PC-9 (cell line): ENCODE data around the gene LRP1B.
"Not testable (repeated sequence)": the region's sequence is repeated elsewhere in the genome, so short reads cannot be mapped to it uniquely, and the experiment has no call there.

ENCODE experiments used
- CTCF ChIP-seq: fragments of 200-600 bp; sonication (generic); conservative IDR thresholded peaks from 2 replicates; pipeline ENCODE4 v1.6.1; 2017; ENCODE audit warnings: mixed run types, antibody characterized with exemption, mild to moderate bottlenecking, moderate library complexity
- EZH2 ChIP-seq: fragments of 200-600 bp; sonication (generic); IDR thresholded peaks from 2 replicates; pipeline ENCODE4 v1.8.0; 2017; ENCODE audit warnings: antibody characterized with exemption, low read depth

DNA sequence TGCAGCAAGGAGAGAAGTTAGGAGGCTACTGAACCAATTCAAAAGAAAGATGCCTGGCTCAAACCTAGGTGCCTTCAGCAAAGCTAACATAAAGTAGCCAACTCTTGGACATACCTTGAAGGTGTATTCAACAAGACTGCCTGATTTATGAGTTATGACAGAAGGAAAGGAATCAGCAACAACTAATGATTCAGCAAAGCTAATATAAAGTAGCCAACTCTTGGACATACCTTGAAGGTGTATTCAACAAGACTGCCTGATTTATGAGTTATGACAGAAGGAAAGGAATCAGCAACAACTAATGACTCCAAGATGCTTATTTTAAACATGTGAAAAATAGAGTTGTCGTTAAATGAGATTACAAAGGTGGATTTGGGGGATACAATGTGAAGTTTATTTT lies 1786.5 kb downstream of the LRP1B start:
- TF ChIP-seq CTCF, EZH2: not testable (repeated sequence)
